HepG2 (cell line): ENCODE measurements around the gene FBF1. TPM values are rescaled to one million over a fixed set of nuclear protein-coding genes. Genes with fewer than 3 reads are reported as not detected.

Experiments
- HOMEZ ChIP-seq: IDR thresholded peaks from 2 replicates; pipeline ENCODE4 v1.6.1; 2016; ENCODE audit warnings: low read depth
- KIAA2018 ChIP-seq: sonication (generic); formaldehyde crosslinking; IDR thresholded peaks from 2 replicates; pipeline ENCODE4 v1.5.0; 2020; ENCODE audit warnings: mild to moderate bottlenecking, missing genetic modification reagents, borderline replicate concordance
- NFKB2 ChIP-seq: sonication (generic); formaldehyde crosslinking; IDR thresholded peaks from 2 replicates; pipeline ENCODE4 v1.4.0; 2020; ENCODE audit warnings: missing genetic modification reagents, borderline replicate concordance
- TGIF2 ChIP-seq: IDR thresholded peaks from 2 replicates; pipeline ENCODE4 v1.6.1; 2016; ENCODE audit warnings: control low read depth, missing compliant biosample characterization
- TOE1 ChIP-seq: sonication (generic); formaldehyde crosslinking; IDR thresholded peaks from 2 replicates; pipeline ENCODE4 v1.4.0; 2020; ENCODE audit warnings: mild to moderate bottlenecking, missing genetic modification reagents
- ZNF407 ChIP-seq: sonication (generic); formaldehyde crosslinking; IDR thresholded peaks from one replicate; pipeline ENCODE4 v1.5.1; 2020; ENCODE audit warnings: mild to moderate bottlenecking, missing genetic modification reagents; ENCODE audit errors: not compliant biosample characterization
- ZNF496 ChIP-seq: sonication (generic); formaldehyde crosslinking; IDR thresholded peaks from 2 replicates; pipeline ENCODE4 v1.8.1; 2023; ENCODE audit warnings: mild to moderate bottlenecking, moderate library complexity, missing genetic modification reagents; ENCODE audit not compliant: insufficient replicate concordance
- ZNF639 ChIP-seq: conservative IDR thresholded peaks from 2 replicates; pipeline ENCODE4 v1.6.1; 2018; ENCODE audit warnings: missing genetic modification reagents
- polyA plus RNA-seq, 8 experiments: library from polyadenylated mRNA; depleted of rRNA in 3 of 8; stranded (reverse) in 7 of 8; unstranded in 1 of 8; fragments of >200 nt; fragmentation: Illumina TruSeq in 4 of 8; extraction: Trizol in 4 of 8; gene quantifications; 2 replicates each; pipeline versions ENCODE4 v1.2.1 to v1.2.3, GENCODE V29; 2011 to 2016; ENCODE audit warnings: low read depth in 4 of 8, missing spikeins in 1 of 8, mixed read lengths in 1 of 8; ENCODE audit not compliant: insufficient read depth in 1 of 8
- total RNA-seq, 5 experiments: library from RNA; depleted of rRNA; stranded (reverse); fragments of >200 nt; fragmentation: Illumina TruSeq; extraction: Trizol; gene quantifications; 2 replicates each; pipeline ENCODE4 v1.2.3, GENCODE V29; 2016; ENCODE audit warnings: low read depth in 1 of 5

The FBF1 gene
- total and polyA plus RNA-seq, 2 of the 13 experiments (the other 11 are each of a cell fraction or from before 2014, with no cell fraction given), result 2.4 to 8.1 TPM

GRCh38 chr17:75878174-75878998 is 62.5 kb downstream of the FBF1 start, which contains the start of gene TRIM47 (continued):
- TF ChIP-seq TGIF2 (CRISPR knock-in tag), result peak; percentile 35; the same call in 1 of the 2 replicates
- TF ChIP-seq HOMEZ (CRISPR knock-in tag), result no peak
- TF ChIP-seq TOE1 (CRISPR knock-in tag), result no peak
- peak; percentile 66 for TF ChIP-seq NFKB2 (CRISPR knock-in tag)
- TF ChIP-seq ZNF407, result no peak
- TF ChIP-seq ZNF639 (CRISPR knock-in tag), result no peak
- TF ChIP-seq KIAA2018 (CRISPR knock-in tag), result no peak
- no peak for TF ChIP-seq ZNF496 (CRISPR knock-in tag)
